ENCODE data around the gene FER1L5.

Gene FER1L5

GRCh38 chr2:96739076-96739632 lies 96.6 kb downstream of the FER1L5 start:
- ChIA-PET POLR2A (no interaction called here), CTCF (no interaction called here)
- no peak for DNase-seq (ENCODE audit: extremely low spot score)
- TF ChIP-seq TARDBP (IDR thresholded peaks at IDR 0.05) (no peak), SUZ12 (IDR thresholded peaks at IDR 0.05) (no peak), BHLHE40 (IDR thresholded peaks at IDR 0.05; ENCODE audit: borderline replicate concordance) (no peak), FOXK2 (IDR thresholded peaks at IDR 0.05) (no peak), ZNF384 (IDR thresholded peaks at IDR 0.05) (no peak), ARNT (IDR thresholded peaks at IDR 0.05) (no peak)

- TF ChIP-seq TARDBP (IDR thresholded peaks at IDR 0.05) (no peak), ELF4 (IDR thresholded peaks at IDR 0.05) (no peak), L3MBTL2 (conservative IDR thresholded peaks at IDR 0.05) (no peak; the same call in 1 of the 2 replicates), LEF1 (IDR thresholded peaks at IDR 0.05; ENCODE audit: borderline replicate concordance) (no peak), HDGF (IDR thresholded peaks at IDR 0.05; ENCODE audit: borderline replicate concordance) (no peak), NFRKB (IDR thresholded peaks at IDR 0.05) (no peak), ARNT (IDR thresholded peaks at IDR 0.05) (no peak)
- TF ChIP-seq, protein P1, sequence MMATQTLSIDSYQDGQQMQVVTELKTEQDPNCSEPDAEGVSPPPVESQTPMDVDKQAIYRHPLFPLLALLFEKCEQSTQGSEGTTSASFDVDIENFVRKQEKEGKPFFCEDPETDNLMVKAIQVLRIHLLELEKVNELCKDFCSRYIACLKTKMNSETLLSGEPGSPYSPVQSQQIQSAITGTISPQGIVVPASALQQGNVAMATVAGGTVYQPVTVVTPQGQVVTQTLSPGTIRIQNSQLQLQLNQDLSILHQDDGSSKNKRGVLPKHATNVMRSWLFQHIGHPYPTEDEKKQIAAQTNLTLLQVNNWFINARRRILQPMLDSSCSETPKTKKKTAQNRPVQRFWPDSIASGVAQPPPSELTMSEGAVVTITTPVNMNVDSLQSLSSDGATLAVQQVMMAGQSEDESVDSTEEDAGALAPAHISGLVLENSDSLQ (IDR thresholded peaks at IDR 0.05) = peak; percentile 79
- CTCF ChIA-PET = no interaction called here
- POLR2A ChIA-PET = interaction anchor here (0.7 kb wide), 1 partner anchor 21 kb away, joined by 4 read pairs; the partner anchor contains the start of gene CNNM4
- DNase-seq (ENCODE audit: extremely low spot score) = peak; percentile 97
Measured at GRCh38 chr2:96739633-96740428, 97.3 kb downstream of the FER1L5 start, which contains the start of gene LMAN2L. Gene LMAN2L, minus strand, starts transcription at chr2:96740064. Its CDS starts 24 bp downstream, at chr2:96740040.

DNA sequence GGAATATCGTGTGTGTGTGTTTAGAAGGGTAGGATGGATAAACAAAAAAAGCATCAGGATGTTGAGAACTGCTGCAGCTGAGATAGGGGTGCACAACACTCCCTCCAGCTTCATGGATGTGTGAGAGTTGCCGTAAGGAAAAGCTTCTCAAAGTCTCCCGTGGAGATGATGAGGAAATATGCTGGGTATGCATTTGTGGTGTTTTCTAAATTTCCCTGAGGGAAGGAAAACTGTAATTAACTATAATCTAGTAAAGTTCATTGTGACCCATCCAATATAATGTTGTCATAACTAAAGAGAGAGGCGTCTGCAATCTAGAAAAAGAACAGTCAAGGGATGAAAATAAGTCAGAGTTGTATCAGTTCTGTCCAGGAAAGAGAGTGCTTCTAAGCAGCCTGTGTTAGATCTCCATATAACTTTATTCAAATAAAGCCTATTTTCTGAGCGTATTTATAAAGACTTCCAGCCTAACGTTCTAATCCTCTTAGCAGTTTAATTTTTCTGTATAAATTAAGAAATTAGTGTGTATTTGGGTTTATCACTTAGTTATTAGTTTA lies 104.6 kb downstream of the FER1L5 start:
- DNase-seq (ENCODE audit: extremely low spot score) = no peak
- TF ChIP-seq CTBP1 (IDR thresholded peaks at IDR 0.05; ENCODE audit: borderline replicate concordance) (no peak), ARNT (IDR thresholded peaks at IDR 0.05) (no peak), ELF4 (IDR thresholded peaks at IDR 0.05) (no peak), ZNF384 (IDR thresholded peaks at IDR 0.05) (no peak)
- POLR2A ChIA-PET = no interaction called here
- CTCF ChIA-PET = interaction anchor here (1.3 to 1.5 kb wide), 2 partner anchors 10 to 17 kb away, joined by 4 to 5 read pairs; no protein-coding TSS in a partner anchor

GRCh38 chr2:96751800-96752199 lies 109.2 kb downstream of the FER1L5 start:
- POLR2A ChIA-PET = no interaction called here
- CTCF ChIA-PET = interaction anchor here (0.6 kb wide), 1 partner anchor 116 kb away, joined by 6 read pairs; no protein-coding TSS in a partner anchor
- DNase-seq (ENCODE audit: extremely low spot score) = no peak
- TF ChIP-seq ARNT (IDR thresholded peaks at IDR 0.05) (no peak), ZNF384 (IDR thresholded peaks at IDR 0.05) (no peak), ELF4 (IDR thresholded peaks at IDR 0.05) (no peak), FOXK2 (IDR thresholded peaks at IDR 0.05) (no peak), SP1 (IDR thresholded peaks at IDR 0.05) (no peak), FOXM1 (IDR thresholded peaks at IDR 0.05; ENCODE audit: borderline replicate concordance) (no peak), HDGF (IDR thresholded peaks at IDR 0.05; ENCODE audit: borderline replicate concordance) (no peak), NFRKB (IDR thresholded peaks at IDR 0.05) (no peak), LEF1 (IDR thresholded peaks at IDR 0.05; ENCODE audit: borderline replicate concordance) (no peak), L3MBTL2 (conservative IDR thresholded peaks at IDR 0.05) (no peak), FOXA1 (IDR thresholded peaks at IDR 0.05) (no peak), TARDBP (IDR thresholded peaks at IDR 0.05) (no peak), SUZ12 (IDR thresholded peaks at IDR 0.05) (no peak), BHLHE40 (IDR thresholded peaks at IDR 0.05; ENCODE audit: borderline replicate concordance) (no peak), CTBP1 (IDR thresholded peaks at IDR 0.05; ENCODE audit: borderline replicate concordance) (no peak)
- TF ChIP-seq, protein P1 (IDR thresholded peaks at IDR 0.05) = no peak

GRCh38 chr2:96753661-96754282 lies 111.2 kb downstream of the FER1L5 start:
- ChIA-PET POLR2A (no interaction called here), CTCF (no interaction called here)
- TF ChIP-seq FOXK2 (IDR thresholded peaks at IDR 0.05) (no peak), FOXM1 (IDR thresholded peaks at IDR 0.05; ENCODE audit: borderline replicate concordance) (no peak), SUZ12 (IDR thresholded peaks at IDR 0.05) (no peak), ZNF384 (IDR thresholded peaks at IDR 0.05) (no peak), NFRKB (IDR thresholded peaks at IDR 0.05) (no peak), ARNT (IDR thresholded peaks at IDR 0.05) (no peak), BHLHE40 (IDR thresholded peaks at IDR 0.05; ENCODE audit: borderline replicate concordance) (no peak), HDGF (IDR thresholded peaks at IDR 0.05; ENCODE audit: borderline replicate concordance) (no peak), LEF1 (IDR thresholded peaks at IDR 0.05; ENCODE audit: borderline replicate concordance) (no peak), FOXA1 (IDR thresholded peaks at IDR 0.05) (no peak), TARDBP (IDR thresholded peaks at IDR 0.05) (no peak)
- DNase-seq (ENCODE audit: extremely low spot score) = no peak

GRCh38 chr2:96754317-96754716 lies 111.8 kb downstream of the FER1L5 start:
- ChIA-PET CTCF (no interaction called here), POLR2A (no interaction called here)
- DNase-seq (ENCODE audit: extremely low spot score) = no peak
- TF ChIP-seq FOXA1 (IDR thresholded peaks at IDR 0.05) (no peak), LEF1 (IDR thresholded peaks at IDR 0.05; ENCODE audit: borderline replicate concordance) (no peak), ARNT (IDR thresholded peaks at IDR 0.05) (no peak), L3MBTL2 (conservative IDR thresholded peaks at IDR 0.05) (no peak)

All from HEK293T (cell line).